T-helper 1 cell treated with Interleukin-12 subunit alpha and Interleukin-12 subunit beta and Interleukin-4 antibody, amounts not matched to agents 30 μg/mL and 1 μg/mL, for 36 hours (primary cell): Measurements from ENCODE around the gene CTTN.

Experiments
- H3K27ac Mint-ChIP-seq: one replicate; pipeline ENCODE4 v1.8.0; 2021; ENCODE audit warnings: mild to moderate bottlenecking, mixed read lengths
- H3K27me3 Mint-ChIP-seq: one replicate; pipeline ENCODE4 v1.8.0; 2021; ENCODE audit warnings: low read depth, mixed read lengths
- H3K36me3 Mint-ChIP-seq: one replicate; pipeline ENCODE4 v1.8.0; 2021; ENCODE audit warnings: low read depth, mixed read lengths
- H3K4me1 Mint-ChIP-seq: one replicate; pipeline ENCODE4 v1.8.0; 2021; ENCODE audit warnings: low read depth, mixed read lengths
- H3K4me3 Mint-ChIP-seq: one replicate; pipeline ENCODE4 v1.8.0; 2021; ENCODE audit warnings: mild to moderate bottlenecking, moderate library complexity, mixed read lengths
- H3K9me3 Mint-ChIP-seq: one replicate; pipeline ENCODE4 v1.8.0; 2021; ENCODE audit warnings: mixed read lengths

CTTN gene

GRCh38 chr11:70473873-70474690, 75.8 kb downstream of the CTTN start:
- no peaks in the 10 kb centered on the region for H3K9me3 Mint-ChIP-seq
- H3K27me3 Mint-ChIP-seq, result peaks cover 5% of the 10 kb centered on the region
- no peaks in the 10 kb centered on the region for H3K36me3 Mint-ChIP-seq
- no peak overlapping the region for H3K27ac Mint-ChIP-seq
- no peaks in the 10 kb centered on the region for H3K4me1 Mint-ChIP-seq
- no peak overlapping the region for H3K4me3 Mint-ChIP-seq

- H3K27me3 Mint-ChIP-seq, result peaks cover 5% of the 10 kb centered on the region
- H3K4me3 Mint-ChIP-seq, result no peak overlapping the region
- no peak overlapping the region for H3K27ac Mint-ChIP-seq
- no peaks in the 10 kb centered on the region for H3K9me3 Mint-ChIP-seq
- no peaks in the 10 kb centered on the region for H3K4me1 Mint-ChIP-seq
- no peaks in the 10 kb centered on the region for H3K36me3 Mint-ChIP-seq
Observed at GRCh38 chr11:70474710-70475109, 76.4 kb downstream of the CTTN start.

DNA sequence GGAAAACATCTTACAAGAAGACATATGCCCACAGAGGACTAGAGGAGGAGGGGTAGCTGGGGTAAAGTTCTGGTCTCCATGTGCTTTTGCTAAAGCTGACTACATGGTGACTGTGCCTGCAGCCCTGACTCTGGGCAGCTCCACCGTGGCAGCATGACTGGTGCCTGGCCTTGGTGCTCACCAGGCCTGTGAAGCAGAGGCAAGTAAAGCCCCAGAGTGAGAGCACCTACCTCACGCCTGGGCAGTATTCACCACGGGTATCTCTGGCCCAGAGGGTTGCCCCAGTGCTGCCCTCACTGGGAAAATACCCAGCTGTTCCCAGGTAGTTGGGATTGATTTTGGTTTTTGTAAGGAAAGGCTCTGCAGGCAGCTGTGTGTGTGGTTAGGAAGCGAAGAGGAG, 78.3 kb downstream of the CTTN start:
- Mint-ChIP-seq H3K4me3 (no peak overlapping the region), H3K4me1 (no peaks in the 10 kb centered on the region), H3K27me3 (peaks cover under 1% of the 10 kb centered on the region), H3K36me3 (no peaks in the 10 kb centered on the region), H3K27ac (no peak overlapping the region), H3K9me3 (no peaks in the 10 kb centered on the region)

- Mint-ChIP-seq H3K27ac (no peak overlapping the region), H3K36me3 (no peaks in the 10 kb centered on the region), H3K4me1 (no peaks in the 10 kb centered on the region), H3K9me3 (no peaks in the 10 kb centered on the region), H3K4me3 (no peak overlapping the region), H3K27me3 (no peaks in the 10 kb centered on the region)
Observed at GRCh38 chr11:70477176-70477575, 78.8 kb downstream of the CTTN start.

GRCh38 chr11:70477609-70478008, 79.3 kb downstream of the CTTN start:
- H3K27ac Mint-ChIP-seq, result no peak overlapping the region
- no peaks in the 10 kb centered on the region for H3K9me3 Mint-ChIP-seq
- H3K36me3 Mint-ChIP-seq, result no peaks in the 10 kb centered on the region
- H3K27me3 Mint-ChIP-seq, result no peaks in the 10 kb centered on the region
- H3K4me1 Mint-ChIP-seq, result no peaks in the 10 kb centered on the region
- H3K4me3 Mint-ChIP-seq, result no peak overlapping the region

- no peaks in the 10 kb centered on the region for H3K27me3 Mint-ChIP-seq
- H3K4me1 Mint-ChIP-seq, result no peaks in the 10 kb centered on the region
- no peak overlapping the region for H3K4me3 Mint-ChIP-seq
- no peaks in the 10 kb centered on the region for H3K36me3 Mint-ChIP-seq
- H3K27ac Mint-ChIP-seq, result no peak overlapping the region
- H3K9me3 Mint-ChIP-seq, result no peaks in the 10 kb centered on the region
Observed at GRCh38 chr11:70478166-70478890, 80.0 kb downstream of the CTTN start.

DNA sequence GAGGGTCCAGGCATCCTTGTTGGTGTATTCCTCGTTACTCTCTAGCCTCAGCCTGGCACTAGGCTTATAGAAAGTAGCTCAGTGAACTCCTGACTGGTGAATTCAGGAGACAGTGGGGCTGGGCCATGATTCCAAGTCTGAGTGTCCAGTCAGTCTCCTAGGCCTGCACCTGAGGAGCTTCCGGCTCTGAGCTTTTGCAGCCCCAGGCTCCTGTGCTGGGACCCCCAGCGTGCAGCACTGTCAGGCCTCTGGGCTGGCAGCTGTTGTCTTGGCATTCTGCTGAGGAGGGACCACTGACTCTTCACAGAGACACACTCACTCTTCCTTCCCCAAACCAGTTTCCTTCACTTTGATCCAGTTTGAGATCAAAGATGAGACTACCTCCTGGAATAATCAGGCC, 82.4 kb downstream of the CTTN start:
- Mint-ChIP-seq H3K9me3 (no peaks in the 10 kb centered on the region), H3K4me3 (no peak overlapping the region), H3K27ac (no peak overlapping the region), H3K27me3 (no peaks in the 10 kb centered on the region), H3K36me3 (no peaks in the 10 kb centered on the region), H3K4me1 (no peaks in the 10 kb centered on the region)

- H3K4me1 Mint-ChIP-seq, result no peaks in the 10 kb centered on the region
- no peak overlapping the region for H3K4me3 Mint-ChIP-seq
- no peaks in the 10 kb centered on the region for H3K27me3 Mint-ChIP-seq
- H3K36me3 Mint-ChIP-seq, result no peaks in the 10 kb centered on the region
- no peak overlapping the region for H3K27ac Mint-ChIP-seq
- H3K9me3 Mint-ChIP-seq, result no peaks in the 10 kb centered on the region
Observed at GRCh38 chr11:70481625-70482528, 83.5 kb downstream of the CTTN start.

DNA sequence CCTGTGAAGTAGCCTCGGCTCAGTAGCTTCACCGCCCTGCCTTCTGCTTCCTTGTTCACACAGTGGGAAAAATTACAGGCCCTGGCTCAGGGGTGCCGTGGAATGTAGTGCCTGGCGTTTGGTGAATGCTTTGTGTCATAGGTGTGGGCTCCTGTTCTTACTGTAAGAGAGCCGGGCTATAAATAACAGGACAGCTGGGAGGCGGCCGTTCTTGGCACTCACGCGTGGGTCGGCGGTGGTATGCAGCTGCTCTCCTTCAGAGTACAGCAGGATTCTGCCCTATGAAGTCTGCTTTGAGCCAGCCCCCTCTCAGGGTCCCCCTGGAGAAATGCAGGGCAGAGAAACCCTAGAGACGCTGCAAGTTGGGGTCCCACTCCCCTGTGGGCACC, 84.2 kb downstream of the CTTN start:
- no peaks in the 10 kb centered on the region for H3K27me3 Mint-ChIP-seq
- H3K4me1 Mint-ChIP-seq, result no peaks in the 10 kb centered on the region
- no peaks in the 10 kb centered on the region for H3K36me3 Mint-ChIP-seq
- H3K27ac Mint-ChIP-seq, result no peak overlapping the region
- no peak overlapping the region for H3K4me3 Mint-ChIP-seq
- H3K9me3 Mint-ChIP-seq, result no peaks in the 10 kb centered on the region

DNA sequence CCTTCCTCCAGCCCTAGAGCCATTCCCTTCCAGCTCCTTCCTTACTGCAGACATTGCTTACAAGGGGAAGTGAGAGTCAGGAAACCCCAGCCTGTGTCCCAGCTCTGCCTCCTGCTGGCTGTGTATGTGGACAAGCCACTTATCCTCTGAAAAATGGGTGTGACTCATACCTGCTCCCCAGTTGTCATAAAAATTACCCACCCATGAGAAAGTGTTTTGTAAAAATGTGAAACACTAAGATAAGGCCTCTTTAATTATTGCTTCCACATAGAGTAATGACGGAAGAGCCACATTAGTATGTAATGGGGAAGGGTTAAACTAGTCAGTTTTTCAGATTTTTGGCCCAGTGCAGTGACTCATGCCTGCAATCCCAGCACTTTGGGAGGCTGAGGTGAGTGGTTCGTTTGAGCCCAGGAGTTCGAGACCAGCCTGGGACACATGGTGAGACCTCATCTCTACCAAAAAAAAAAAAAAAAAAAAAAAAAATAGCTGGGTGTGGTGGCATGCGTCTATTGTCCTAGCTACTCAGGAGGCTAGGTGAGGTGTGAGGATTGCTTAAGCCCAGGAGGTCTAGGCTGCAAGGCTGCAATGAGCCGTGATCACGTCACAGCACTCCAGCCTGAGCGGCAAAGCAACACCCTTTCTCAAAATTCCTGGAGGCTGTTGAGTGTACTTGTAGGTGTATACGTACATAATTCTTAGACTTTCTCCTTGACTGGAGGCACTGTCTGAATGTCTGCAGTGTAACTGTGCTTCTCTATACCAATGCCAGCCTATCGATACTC, 84.9 kb downstream of the CTTN start:
- H3K27ac Mint-ChIP-seq, result no peak overlapping the region
- no peak overlapping the region for H3K4me3 Mint-ChIP-seq
- no peaks in the 10 kb centered on the region for H3K9me3 Mint-ChIP-seq
- no peaks in the 10 kb centered on the region for H3K36me3 Mint-ChIP-seq
- H3K4me1 Mint-ChIP-seq, result no peaks in the 10 kb centered on the region
- H3K27me3 Mint-ChIP-seq, result no peaks in the 10 kb centered on the region

DNA sequence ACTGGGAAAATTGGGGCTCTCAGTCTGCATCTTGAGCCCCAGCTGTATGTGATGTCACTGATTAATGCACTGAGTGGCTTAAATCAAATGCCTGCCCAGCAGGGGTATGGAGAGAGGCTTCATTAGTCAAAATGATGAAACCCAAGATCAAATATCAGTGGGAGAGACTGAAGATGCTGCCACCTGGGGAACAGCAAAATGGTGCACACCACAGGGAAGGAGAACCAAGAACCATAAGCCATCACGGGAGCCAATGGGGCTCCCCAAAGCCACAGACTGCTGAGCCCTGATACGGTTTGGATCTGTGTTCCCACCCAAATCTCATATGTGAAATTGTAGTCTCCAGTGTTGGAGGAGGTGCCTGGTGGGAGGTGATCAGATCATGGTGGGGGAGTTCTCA, 85.6 kb downstream of the CTTN start:
- H3K27ac Mint-ChIP-seq, result no peak overlapping the region

DNA sequence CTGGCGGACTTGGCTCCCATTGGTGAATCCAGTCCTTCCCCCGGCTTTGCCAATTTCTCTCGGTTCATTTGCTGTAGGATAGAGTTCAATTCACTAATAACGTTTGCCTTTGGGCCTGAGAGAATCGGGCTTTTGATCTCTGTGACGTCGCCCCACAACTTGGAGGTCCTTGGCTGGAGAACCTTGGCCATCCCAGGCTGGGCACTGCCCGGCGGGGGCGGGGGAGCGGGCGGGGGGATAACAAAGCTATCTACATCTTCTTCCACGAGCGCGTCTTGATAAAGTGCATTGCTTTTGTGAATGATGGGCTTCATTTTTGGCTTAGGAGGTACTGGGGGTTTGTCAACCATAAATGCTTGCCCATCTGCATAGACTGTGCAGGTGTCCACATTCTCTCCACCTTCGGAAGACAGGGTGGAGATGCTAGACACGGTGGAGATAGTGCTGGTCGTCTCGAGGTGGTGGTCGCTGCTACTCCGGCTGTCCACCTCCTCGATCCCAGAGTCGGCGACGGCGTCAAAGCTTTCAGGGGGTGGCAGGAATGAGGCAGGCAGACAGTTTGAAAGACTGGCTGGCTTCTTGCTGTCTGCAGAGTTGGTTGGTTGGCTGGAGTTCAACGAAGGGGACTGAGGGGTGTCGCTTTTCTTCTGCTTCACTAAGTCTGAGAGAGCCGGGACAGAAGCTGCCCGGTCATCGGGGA, 87.1 kb downstream of the CTTN start:
- H3K27me3 Mint-ChIP-seq, result no peaks in the 10 kb centered on the region
- no peaks in the 10 kb centered on the region for H3K36me3 Mint-ChIP-seq
- no peaks in the 10 kb centered on the region for H3K4me1 Mint-ChIP-seq
- H3K9me3 Mint-ChIP-seq, result no peaks in the 10 kb centered on the region
- no peak overlapping the region for H3K27ac Mint-ChIP-seq
- no peak overlapping the region for H3K4me3 Mint-ChIP-seq

More for the DNA sequence above, 85.6 kb downstream of the CTTN start:
- Mint-ChIP-seq H3K9me3 (no peaks in the 10 kb centered on the region), H3K27me3 (no peaks in the 10 kb centered on the region), H3K4me3 (no peak overlapping the region), H3K4me1 (no peaks in the 10 kb centered on the region), H3K36me3 (no peaks in the 10 kb centered on the region)

DNA sequence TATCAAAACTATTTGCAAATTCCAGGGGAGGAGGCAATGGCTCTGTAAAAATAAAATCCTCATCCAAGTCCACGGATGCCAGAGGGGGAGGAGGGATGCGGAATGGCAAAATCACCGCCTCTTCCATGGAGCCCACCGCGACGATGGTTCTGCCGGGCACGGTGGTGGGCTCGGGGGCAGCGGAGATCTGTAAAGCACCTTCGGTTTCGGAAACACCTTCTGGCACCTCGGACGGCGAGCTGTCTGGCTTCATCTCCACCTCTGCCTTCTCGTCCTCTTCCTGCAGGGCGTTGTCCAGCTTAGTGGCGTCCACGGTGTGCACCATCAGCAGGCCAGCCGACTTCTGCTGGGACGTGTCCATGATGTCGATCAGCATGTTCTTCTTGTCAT, 87.7 kb downstream of the CTTN start:
- no peaks in the 10 kb centered on the region for H3K27me3 Mint-ChIP-seq
- H3K9me3 Mint-ChIP-seq, result no peaks in the 10 kb centered on the region

More for the DNA sequence above, 87.7 kb downstream of the CTTN start:
- H3K36me3 Mint-ChIP-seq, result no peaks in the 10 kb centered on the region
- H3K4me1 Mint-ChIP-seq, result no peaks in the 10 kb centered on the region
- H3K4me3 Mint-ChIP-seq, result no peak overlapping the region
- H3K27ac Mint-ChIP-seq, result no peak overlapping the region
